ENCODE data around the gene CFL1.
A peak's percentile ranks its signal among the peaks of the same experiment; 100 is the strongest.
"Not testable (repeated sequence)": the region's sequence is repeated elsewhere in the genome, so short reads cannot be mapped to it uniquely, and the experiment has no call there.

CFL1 gene

DNA sequence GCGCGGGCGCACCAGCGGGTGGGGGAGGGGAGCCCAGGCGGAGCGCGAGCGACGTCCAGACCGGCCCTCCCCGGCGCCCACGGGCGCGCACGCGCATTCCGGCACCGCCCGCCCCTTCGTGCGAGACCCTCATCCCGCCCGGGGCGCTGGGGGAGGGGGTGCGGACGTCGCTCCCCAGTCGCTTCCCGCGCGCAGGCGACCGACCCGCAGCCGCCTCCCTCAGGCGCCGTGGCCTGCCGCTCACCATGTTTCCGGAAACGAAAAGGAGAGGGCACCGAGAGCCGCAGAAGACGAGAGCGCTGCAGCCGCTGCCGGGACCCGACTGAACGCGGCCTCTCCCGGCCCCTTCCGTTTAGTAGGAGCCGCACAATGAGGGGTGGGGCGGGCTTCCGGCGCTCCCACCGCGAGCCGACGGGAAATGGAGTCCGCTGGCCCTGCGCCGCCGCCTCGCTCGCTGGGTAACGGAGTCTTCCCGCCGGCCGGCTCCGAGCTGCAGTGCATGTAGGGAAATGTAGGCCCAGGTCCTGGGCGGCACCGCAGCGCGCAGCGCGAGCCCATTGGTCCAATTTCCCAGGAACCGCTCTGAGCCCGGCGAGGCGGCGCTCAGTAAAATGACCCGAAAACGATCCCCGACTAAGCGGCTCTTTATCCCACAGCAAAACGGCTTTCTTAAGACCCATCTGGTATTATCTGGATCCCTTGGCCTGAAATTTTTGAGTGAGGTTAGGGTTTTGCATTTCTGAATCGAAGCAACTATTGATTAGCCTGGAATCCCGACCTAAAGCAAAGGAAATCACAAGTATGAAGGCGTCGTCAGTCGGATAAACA lies at the start of gene CFL1:
Gene CFL1 (minus strand): TSS at position 328 of the 828 bp plus-strand sequence. CDS start 81 bp downstream, at position 247.
- DNase-seq = peak; percentile 98

GRCh38 chr11:65906602-65907001 lies 48.6 kb upstream of the CFL1 start:
- DNase-seq = no peak

DNA sequence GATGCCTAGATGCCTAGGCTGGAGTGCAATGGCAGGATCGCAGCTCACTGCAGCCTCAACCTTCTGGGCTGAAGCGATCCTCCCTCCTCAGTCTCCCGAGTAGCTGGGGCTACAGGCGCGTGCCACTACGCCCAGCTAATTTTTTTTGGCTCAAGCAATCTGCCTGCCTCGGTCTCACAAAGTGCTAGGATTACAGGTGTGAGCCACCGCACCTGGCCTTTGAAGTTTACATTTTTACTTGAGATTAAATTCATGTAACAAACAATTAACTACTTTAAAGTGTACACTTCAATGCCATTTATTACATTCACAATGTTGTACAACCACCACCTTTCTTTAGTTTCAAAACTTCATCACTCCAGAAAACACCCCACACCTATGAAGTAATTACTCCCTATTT lies 45.7 kb upstream of the CFL1 start:
- no peak for DNase-seq

GRCh38 chr11:65903068-65903481 lies 45.1 kb upstream of the CFL1 start:
- DNase-seq = no peak

- no peak for DNase-seq
Measured at GRCh38 chr11:65900899-65901180, 42.9 kb upstream of the CFL1 start.

GRCh38 chr11:65900125-65900898 lies 42.3 kb upstream of the CFL1 start, which contains the start of gene FOSL1:
TSS of gene FOSL1 (minus strand) at chr11:65900388. CDS start at chr11:65900339, 49 bp downstream.
- DNase-seq = peak; percentile 95

DNA sequence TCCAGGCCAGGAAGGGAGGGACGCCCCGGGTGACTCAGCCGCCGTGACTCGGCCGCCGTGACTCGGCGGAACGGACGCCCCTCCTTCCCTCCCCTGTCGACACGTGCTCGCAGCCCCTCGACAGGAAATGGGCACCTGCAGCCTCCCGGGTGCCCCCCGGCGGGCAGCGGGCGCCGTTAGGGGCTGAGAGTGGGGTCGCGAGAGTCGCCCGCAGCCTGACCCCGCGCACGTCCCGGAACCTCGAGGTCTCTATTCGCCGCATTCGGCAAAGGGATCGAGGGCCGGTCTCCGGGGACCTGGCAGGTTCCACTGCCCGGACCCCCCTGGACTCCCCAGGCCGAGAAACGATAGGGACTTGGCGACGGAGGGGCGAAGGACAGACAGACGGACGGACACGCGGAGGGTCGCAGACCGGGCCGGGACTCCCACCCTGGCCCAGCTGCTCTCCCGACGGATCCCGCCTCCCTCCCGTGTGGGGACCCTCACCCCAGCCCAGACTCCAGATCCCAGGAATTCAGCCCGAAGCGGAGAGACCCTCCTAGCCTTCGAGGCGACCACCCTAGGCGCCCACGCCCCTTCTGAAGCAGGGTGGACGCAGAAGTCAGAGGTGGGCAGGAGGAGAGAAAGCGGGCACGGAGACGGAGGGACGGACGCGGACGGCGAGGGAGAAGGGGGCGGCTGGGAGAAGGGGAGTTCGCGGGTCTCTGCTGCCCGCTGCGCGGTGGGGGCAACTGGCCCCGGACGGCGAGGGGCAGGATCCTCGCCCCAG lies 41.6 kb upstream of the CFL1 start:
- peak; percentile 67 for DNase-seq

DNA sequence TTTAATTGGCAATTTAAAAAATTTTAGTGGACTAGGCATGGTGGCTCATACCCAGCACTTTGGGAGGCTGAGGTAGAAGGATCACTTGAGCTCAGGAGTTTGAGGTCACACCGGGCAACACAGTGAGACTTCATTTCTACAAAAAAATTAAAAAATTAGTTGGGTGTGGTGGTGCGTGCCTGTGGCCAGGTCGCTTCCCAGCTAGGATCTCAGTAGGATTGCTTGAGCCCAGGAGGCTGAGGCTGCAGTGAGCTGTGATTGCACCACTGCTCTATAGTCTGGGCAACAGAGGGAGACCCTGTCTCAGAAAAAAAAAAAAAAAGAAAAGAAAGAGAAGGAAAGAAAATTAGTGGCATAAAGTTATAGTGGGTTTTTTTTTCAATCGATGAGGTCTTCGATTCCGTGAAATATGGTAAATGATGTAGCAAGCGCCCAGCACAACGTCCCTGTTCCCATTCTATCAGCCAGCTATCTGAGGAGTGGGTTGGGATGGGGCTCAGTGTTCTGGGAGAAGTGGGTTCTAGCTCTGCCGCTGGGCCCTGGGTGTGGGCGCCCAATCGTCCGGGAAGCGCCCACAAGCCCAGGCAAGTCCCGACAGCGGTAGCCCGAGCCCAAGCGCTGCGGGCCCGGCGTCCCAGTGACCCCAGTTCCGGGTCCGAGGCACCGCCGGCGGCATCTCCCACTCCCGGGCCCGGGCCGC lies 40.8 kb upstream of the CFL1 start:
- no peak for DNase-seq

DNA sequence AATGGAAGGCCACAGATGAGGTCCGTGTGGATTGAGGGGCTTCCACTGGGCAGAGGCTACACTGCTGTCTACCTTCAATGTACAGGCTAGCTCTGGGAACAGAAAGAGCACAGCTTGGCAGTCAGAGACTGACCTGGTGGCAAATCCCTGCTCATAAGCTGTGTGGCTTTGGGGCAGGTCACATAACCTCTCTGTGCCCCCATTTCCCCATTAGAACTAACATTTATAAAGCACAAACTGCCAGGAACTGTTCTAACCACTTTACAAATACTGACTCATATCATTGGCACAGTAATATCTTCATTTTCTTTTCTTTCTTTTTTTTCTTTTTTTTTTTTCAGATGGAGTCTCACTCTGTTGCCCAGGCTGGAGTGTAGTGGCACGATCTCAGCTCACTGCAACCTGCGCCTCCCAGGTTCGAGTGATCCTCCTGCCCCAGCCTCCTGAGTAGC lies 39.1 kb upstream of the CFL1 start:
- no peak for DNase-seq

- DNase-seq = no peak
Measured at GRCh38 chr11:65896034-65896999, 38.3 kb upstream of the CFL1 start.

GRCh38 chr11:65895482-65895981 lies 37.6 kb upstream of the CFL1 start:
- no peak for DNase-seq

- peak; percentile 54 for DNase-seq
Measured at GRCh38 chr11:65894034-65894591, 36.1 kb upstream of the CFL1 start.

DNA sequence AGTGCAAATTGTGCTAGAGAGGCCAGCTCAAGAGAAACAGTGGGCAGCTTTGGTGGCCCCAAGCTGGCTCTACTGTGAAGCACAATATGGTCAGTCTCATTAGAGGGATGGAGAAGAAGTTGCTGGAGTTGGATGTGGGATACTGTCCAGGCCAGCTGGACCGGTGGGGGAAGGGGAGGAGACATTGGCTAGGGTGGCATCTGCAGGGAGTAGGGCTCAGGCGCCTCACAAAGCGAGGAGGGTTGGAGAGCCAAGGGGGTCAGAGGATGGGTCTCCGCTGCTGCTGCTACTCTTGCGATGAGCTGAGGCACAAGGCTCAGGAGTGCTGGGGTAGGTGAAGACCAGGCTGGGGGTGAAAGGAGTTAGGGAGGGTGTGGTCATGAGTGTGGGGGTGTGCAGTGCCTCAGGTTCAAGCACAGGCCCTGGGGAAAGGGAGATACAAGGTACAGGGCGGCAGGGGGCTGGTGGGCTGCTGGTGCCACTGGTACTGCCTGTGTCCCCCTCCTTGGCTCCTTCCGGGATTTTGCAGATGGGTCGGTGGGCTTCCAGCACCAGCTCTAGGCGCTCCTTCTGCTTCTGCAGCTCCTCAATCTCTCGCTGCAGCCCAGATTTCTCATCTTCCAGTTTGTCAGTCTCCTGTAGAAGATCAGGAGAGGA lies 34.8 kb upstream of the CFL1 start:
- no peak for DNase-seq

GRCh38 chr11:65892137-65892540 lies 34.2 kb upstream of the CFL1 start:
- DNase-seq = not testable (repeated sequence)

DNA sequence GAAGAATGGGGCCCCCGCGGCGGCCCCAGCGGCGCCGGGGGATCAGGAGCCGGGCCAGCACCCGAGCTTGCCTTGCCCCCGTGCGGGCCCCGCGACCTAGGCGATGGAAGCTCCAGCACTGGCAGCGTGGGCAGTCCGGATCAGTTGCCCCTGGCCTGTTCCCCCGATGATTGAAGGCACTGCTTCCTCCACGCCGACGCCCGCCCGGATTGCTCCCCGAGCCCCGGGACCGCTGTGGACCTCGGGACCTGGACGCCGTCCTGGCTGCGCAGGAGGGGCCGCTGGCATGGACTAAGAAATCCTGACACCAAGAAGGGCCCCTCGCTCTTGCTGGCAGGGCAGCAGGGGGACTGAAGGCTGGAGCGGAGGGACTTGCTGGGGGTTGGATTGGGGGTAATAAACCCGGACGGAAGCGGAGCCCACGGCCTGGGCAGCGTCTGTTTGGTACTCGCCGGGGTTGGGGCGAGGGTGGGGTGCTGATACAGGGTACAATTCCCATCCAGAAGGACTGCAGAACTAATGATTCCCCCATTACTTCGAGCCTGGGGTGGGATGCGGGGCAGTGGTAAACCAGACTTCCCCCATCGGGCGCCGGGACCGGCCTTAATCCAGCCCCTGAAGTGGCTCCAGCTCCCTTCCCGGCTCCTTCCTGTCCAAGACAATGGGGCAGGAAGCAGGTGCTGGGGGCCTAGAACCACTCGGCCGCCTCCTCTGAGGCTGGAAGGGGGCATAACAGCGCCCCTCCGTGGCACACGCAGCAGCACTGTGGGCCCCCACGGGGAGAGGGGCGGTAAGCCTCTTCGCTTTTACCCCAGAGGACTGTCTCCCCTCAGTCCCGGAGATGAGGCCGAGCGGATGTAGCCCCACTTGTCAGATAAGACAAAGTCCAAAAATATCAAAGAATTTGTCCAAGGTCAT lies 33.5 kb upstream of the CFL1 start:
- no peak for DNase-seq

DNA sequence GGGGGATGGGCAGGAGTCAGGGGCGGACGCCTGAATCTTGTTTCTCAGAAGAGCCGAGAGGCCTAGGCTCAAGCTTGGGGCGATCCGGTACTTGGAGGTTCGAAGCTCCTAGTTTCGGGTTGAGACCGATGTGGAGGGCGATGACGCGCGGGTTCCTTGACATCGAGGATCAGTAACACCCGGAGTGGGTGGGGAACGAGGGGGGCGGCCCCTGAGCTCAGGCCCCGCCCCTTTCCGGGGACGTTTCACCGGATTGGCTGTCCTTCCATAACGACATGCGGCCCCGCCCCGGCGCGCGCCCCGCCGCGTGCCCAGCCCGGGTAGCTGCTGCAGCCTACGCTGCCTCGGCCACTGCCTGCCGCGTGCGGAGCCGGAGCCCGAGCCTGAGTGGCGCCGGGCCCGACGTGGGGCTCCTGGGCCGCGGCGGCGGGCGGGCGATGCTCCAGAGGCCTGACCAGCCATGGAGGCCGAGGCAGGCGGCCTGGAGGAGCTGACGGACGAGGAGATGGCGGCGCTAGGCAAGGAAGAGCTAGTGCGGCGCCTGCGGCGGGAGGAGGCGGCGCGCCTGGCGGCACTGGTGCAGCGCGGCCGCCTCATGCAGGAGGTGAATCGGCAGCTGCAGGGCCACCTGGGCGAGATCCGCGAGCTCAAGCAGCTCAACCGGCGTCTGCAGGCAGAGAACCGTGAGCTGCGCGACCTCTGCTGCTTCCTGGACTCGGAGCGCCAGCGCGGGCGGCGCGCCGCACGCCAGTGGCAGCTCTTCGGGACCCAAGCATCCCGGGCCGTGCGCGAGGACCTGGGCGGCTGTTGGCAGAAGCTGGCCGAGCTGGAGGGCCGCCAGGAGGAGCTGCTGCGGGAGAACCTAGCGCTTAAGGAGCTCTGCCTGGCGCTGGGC lies 32.6 kb upstream of the CFL1 start, which contains the start of gene CCDC85B:
Gene CCDC85B (plus strand): TSS at position 350 of the 895 bp plus-strand sequence. CDS start 111 bp downstream, at position 461.
- DNase-seq = peak; percentile 99

GRCh38 chr11:65888163-65888814 lies 30.3 kb upstream of the CFL1 start, which contains the start of gene FIBP:
TSS of gene FIBP (minus strand) at chr11:65888471. CDS start at chr11:65888418, 53 bp downstream.
- DNase-seq = peak; percentile 96

Measured in CD4-positive, alpha-beta T cell treated with Interleukin-6 for 4 hours (primary cell).